ENCODE results near the gene MON1B. TPM values are rescaled to one million over a fixed set of nuclear protein-coding genes. Genes with fewer than 3 reads are reported as not detected.
"Not testable (repeated sequence)": the region's sequence is repeated elsewhere in the genome, so short reads cannot be mapped to it uniquely, and the experiment has no call there.

MON1B gene
- total and polyA plus RNA-seq, 11 donors = 5.6 to 33.0 (median 17.5) TPM

- Histone ChIP-seq H3K27ac (no peak overlapping the region), H3K9me3 (no peaks in the 10 kb centered on the region), H3K36me3 (no peaks in the 10 kb centered on the region), H3K4me3 (peak overlapping the region in 1 of 12 donors; percentile 23), H3K4me1 (peaks cover 0 to 2% (median 0%) of the 10 kb centered on the region in 12 donors), H3K27me3 (peaks cover 0 to 12% (median 2%) of the 10 kb centered on the region in 9 donors)
- intact Hi-C loops (cut with DNase I) = loop anchor here (1.0 to 10.0 kb wide), 10 partner anchors 347 to 859 kb away; partner anchors contain the start of gene WWOX (in 1 of the 10)
- TF ChIP-seq CTCF (IDR thresholded peaks at IDR 0.05) (peak; percentile 96 to 100 (median 99)), POLR2A (IDR thresholded peaks at IDR 0.05) (no peak)
- WGBS, 4 donors = 0 to 2% (median 1%) methylated on average over 20 to 21 of the region's 21 CpGs
- peak; percentile 81 to 93 (median 83) for DNase-seq
- peak; percentile 93 to 99 (median 98) for ATAC-seq
Observed at GRCh38 chr16:77236063-77236511, 45.1 kb downstream of the MON1B start.

GRCh38 chr16:77238593-77238992, 47.6 kb downstream of the MON1B start:
- intact Hi-C loops (cut with DNase I) = loop anchor here in 7 of 10 donors (5.0 to 10.0 kb wide), 6 partner anchors 419 to 856 kb away; partner anchors contain the start of gene WWOX (in 1 of the 7)
- Histone ChIP-seq H3K4me1 (peaks cover 0 to 2% (median 0%) of the 10 kb centered on the region in 12 donors), H3K27ac (no peak overlapping the region), H3K4me3 (no peak overlapping the region), H3K27me3 (peaks cover 0 to 11% (median 2%) of the 10 kb centered on the region in 9 donors), H3K9me3 (no peaks in the 10 kb centered on the region), H3K36me3 (no peaks in the 10 kb centered on the region)
- no peak for TF ChIP-seq CTCF (IDR thresholded peaks at IDR 0.05)
- no peak for TF ChIP-seq POLR2A (IDR thresholded peaks at IDR 0.05)
- no peak for DNase-seq
- no peak for ATAC-seq
- WGBS, 4 donors = 78 to 85% (median 81%) methylated on average over 5 of the region's 5 CpGs

GRCh38 chr16:77242471-77242870, 51.5 kb downstream of the MON1B start:
- H3K36me3 ChIP-seq; intact Hi-C loops (cut with DNase I); H3K4me3 ChIP-seq; H3K4me1 ChIP-seq; DNase-seq; H3K9me3 ChIP-seq; ATAC-seq; H3K27ac ChIP-seq; H3K27me3 ChIP-seq: not testable (repeated sequence)
- WGBS, 4 donors = 91 to 93% (median 92%) methylated on average over 5 of the region's 5 CpGs

- Histone ChIP-seq H3K27me3 (peaks cover 0 to 2% (median 0%) of the 10 kb centered on the region in 9 donors), H3K4me1 (no peaks in the 10 kb centered on the region), H3K27ac (no peak overlapping the region), H3K4me3 (no peak overlapping the region), H3K36me3 (no peaks in the 10 kb centered on the region), H3K9me3 (no peaks in the 10 kb centered on the region)
- DNase-seq (no peak), ATAC-seq (no peak)
- TF ChIP-seq CTCF (IDR thresholded peaks at IDR 0.05) = no peak
- TF ChIP-seq POLR2A (IDR thresholded peaks at IDR 0.05) = no peak
- WGBS, 4 donors = 77 to 83% (median 80%) methylated on average over 2 of the region's 2 CpGs
- intact Hi-C loops (cut with DNase I) = no loop called here
Observed at GRCh38 chr16:77246150-77246549, 55.2 kb downstream of the MON1B start.

- Histone ChIP-seq H3K27ac (no peak overlapping the region), H3K36me3 (no peaks in the 10 kb centered on the region), H3K4me3 (no peak overlapping the region), H3K9me3 (no peaks in the 10 kb centered on the region), H3K27me3 (no peaks in the 10 kb centered on the region), H3K4me1 (no peaks in the 10 kb centered on the region)
- intact Hi-C loops (cut with DNase I) = no loop called here
- WGBS, 4 donors = 77 to 87% (median 85%) methylated on average over 4 of the region's 4 CpGs
- TF ChIP-seq CTCF (IDR thresholded peaks at IDR 0.05) (no peak), POLR2A (IDR thresholded peaks at IDR 0.05) (no peak)
- no peak for DNase-seq
- ATAC-seq = no peak
Observed at GRCh38 chr16:77250400-77250799, 59.4 kb downstream of the MON1B start.
